GM18951 (cell line): ENCODE data around the gene EGFL7.
"Not testable (repeated sequence)": the region's sequence is repeated elsewhere in the genome, so short reads cannot be mapped to it uniquely, and the experiment has no call there.

Source experiments
- POLR2A ChIP-seq: IDR thresholded peaks from 4 replicates; pipeline ENCODE4 v1.6.1; 2011; ENCODE audit warnings: mild to moderate bottlenecking; ENCODE audit not compliant: insufficient read length, insufficient read depth; ENCODE audit errors: extremely low read depth
- in situ Hi-C: fragments of 300-500 bp; cut with MboI; formaldehyde crosslinking; loops from one replicate; pipeline ENCODE4 v1.12.0; 2022; ENCODE audit warnings: low sequenced_read_pairs, mixed read lengths, inconsistent platforms; ENCODE audit not compliant: unreplicated experiment

Gene EGFL7

DNA sequence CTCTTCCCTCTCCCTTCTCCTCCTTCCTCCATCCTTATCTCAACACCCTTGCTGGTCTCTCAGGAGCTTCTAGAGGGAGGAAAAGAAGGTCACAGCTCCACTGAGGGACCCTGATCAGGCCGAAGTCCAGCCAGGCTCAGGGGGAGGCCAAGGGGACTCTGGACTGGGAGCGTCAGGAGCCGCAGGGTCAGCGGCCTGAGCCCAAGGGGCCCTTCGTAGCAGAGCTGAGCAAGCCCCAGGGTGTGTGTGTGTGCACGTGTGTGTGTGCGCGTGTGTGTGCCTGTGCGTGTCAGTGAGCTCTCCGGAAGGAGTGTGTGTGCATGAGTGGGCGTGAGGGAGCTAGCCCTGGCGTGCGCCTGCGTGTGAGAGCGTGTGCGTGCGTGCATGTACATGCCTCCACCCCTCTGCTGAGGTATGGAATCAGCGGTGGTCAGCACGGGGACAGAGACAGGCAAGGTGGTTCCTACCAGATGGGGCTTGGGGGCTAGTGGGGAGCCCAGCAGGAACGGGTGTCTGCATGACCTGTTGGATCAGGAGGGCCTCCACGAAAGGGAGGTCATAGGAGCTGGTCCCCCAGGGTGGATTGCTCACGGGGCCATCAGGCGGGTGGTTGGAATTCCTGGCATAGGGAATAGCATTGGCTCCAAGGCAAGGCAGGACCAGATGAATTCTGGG, 34.6 kb downstream of the EGFL7 start:
- in situ Hi-C loops, result no loop called here
- no peak for TF ChIP-seq POLR2A

DNA sequence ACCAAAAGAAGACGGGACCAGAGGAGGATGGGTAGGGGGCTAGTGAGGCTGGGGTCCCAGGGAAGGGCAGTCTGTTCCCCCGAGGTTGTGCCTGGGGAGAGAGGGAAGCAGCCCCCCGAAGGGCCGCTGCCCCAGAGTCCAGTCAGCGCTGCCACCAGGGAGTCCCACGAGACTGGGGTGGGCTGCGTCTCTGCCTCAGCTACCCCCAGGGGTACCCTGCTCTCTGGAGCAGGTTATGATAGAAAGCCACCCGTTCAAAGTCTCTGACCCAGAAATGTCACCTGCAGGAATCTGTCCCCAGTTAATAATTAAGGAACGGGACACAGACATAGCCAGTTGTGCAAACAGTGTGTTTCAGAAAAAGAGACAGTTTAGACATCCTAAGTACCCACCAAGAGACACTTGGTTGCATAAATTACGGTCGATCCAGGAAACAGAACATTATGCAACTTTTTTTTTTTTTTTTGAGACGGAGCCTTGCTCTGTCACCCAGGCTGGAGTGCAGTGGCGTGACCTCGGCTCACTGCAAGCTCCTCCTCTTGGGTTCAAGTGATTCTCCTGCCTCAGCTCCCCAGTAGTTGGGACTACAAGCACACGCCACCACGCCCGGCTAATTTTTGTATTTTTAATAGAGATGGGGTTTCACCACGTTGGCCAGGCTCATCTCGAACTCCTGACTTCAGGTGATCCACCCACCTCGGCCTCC, 35.3 kb downstream of the EGFL7 start:
- TF ChIP-seq POLR2A, result no peak
- in situ Hi-C loops, result no loop called here

DNA sequence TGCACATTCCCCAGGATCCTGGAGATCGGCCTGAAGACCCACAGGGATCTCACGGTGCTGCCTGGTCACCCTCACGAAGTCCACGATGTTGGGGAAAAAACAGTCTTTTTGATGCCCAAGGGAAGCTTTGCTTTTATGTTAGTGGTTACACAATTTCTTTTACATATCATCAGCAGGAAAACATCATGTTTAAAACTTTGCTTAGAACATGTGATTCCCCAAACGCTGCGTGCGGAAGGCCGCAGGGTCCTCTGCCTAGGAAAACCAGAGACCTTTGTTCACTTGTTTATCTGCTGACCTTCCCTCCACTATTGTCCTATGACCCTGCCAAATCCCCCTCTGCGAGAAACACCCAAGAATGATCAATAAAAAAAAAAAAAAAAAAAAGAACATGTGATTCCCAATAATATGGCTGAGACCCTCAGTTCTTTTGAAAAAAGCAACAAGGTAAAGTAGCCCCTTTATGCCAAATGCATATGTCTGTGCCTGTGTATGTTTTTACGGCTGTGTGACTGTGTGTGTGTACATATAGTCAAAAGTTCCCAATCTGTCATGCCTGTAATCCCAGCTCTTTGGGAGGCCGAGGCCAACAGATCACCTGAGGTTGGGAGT, 36.0 kb downstream of the EGFL7 start:
- in situ Hi-C loops, result no loop called here
- no peak for TF ChIP-seq POLR2A

DNA sequence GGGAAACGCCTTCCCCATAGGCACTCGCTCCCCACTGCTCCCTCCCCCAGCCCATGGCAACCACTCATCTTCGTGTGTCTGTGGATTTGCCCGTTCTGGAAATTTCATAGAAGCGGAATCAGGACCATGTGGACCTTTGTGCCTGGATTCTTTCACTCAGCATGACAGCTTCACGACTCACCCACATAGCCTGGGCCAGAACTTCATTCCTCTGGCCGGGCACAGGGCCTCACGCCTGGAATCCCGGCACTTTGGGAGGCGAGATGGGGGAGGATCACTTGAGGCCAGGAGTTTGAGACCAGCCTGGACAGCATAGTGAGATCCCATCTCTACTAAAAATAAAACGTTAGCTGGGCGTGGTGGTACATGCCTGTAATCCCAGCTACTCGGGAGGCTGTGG, 37.6 kb downstream of the EGFL7 start:
- in situ Hi-C loops, result no loop called here
- no peak for TF ChIP-seq POLR2A

DNA sequence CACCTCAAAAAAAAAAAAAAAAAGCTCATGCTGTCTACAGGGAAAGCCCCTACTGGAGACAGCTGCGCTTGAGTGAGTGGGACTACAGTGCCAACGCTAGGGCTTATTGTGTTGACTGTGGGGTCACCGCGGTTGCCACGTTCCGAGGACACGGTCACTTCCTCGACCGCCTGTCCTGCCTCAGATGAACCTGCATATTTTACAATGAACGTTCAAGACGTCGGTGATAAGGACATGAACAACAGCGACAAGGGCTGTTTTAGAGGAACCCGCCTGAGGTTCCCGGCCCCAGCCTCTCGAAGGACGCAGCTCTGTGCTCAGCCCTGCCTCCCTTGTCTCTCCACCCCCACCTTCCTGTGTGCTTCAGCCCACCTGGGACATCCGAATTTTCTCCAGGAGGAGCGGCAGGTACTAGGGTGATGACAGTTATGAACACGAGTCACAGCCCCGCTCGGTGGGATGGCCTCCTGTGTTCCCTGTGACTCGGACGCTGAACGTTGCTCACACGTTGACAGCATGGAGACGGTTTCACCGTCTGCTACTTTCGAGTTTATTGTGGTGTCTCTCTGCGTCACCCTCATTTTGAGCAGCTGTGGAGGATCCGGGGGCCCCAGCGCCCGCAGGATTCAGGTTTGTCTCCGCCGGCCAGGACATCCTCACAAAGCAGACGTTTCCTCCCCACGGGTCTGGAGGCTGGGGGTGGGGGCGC, 38.4 kb downstream of the EGFL7 start:
- in situ Hi-C loops, result no loop called here
- no peak for TF ChIP-seq POLR2A

DNA sequence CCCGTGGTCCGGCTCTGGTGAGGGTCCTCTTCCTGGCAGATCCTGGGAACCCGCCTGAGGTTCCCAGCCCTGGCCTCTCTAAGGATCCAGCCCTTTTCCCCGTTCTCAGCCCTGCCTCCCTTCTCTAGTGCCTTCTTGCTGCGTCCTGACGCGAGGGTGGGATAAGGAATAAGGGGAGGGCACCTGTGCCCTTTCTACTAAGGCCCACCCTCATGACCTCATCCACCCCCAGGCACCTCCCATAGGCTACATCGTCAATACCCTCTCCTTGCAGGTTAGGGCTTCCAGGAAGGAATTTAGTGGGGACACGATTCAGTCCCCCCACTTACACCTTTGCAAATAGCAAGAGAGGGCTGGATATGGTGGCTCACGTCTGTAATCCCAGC, 38.9 kb downstream of the EGFL7 start:
- TF ChIP-seq POLR2A, result no peak
- in situ Hi-C loops, result no loop called here

DNA sequence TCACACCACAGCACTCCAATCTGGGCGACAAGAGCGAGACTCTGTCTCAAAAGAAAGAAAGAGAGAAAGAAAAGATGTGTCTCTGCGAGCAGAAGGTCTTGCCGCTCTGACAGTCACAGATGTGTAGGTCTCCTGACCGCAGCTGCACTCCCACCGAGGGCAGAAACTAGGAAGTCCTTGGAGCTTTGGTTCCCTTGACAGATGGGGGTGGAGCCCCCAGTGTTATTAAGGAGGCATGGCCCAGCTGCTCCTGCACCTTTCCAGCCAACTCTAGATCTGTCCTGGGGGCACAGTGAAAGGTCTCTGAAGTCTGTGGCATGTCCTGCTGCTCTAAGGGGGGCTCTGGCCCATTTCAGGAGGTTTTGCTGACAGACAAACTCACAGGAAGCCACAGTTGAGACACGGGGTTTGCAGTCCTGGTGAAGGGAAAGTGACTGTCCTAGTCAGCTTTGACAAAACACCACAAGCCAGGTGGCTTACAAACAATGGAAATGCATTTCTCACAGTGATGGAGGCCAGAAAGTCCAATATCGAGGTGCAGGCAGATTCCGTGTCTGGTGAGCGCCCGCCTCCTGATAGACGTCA, 40.7 kb downstream of the EGFL7 start:
- TF ChIP-seq POLR2A, result no peak
- in situ Hi-C loops, result no loop called here

DNA sequence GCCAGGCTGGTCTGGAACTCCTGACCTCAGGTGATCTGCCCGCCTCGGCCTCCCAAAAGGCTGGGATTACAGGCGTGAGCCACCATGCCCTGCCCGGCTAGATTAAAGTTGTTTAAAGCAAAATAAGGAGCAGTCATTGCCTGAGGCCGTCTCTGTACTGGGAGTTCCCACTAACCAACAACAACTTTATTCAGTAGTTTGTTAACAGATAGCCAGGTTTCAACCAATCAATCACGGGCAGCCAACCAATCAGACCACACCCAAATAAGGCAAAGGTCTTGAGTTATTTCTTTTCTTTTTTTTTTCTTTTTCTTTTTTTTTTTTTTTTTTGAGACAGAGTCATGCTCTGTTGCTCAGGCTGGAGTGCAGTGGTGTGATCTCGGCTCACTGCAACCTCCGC, 42.0 kb downstream of the EGFL7 start:
- in situ Hi-C loops, result not testable (repeated sequence)

DNA sequence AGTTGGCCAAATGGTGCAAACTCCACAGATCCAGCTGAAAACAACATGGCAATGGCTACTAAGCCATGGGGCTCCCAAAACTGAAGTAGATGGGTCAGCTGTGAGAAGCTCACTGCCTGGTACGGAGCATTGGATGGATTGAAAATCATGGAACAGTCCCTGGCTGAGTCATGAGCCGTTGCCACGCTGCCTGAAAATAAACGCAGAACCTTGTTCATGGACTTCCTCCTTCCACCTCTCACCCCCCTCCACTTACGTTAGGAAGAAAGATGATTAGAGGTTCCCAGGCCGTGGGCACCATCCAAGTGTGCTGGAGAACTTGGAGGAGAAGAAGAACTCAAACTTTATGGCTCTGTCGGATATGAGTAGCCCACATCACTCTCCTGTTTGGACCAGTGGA, 42.8 kb downstream of the EGFL7 start:
- in situ Hi-C loops, result no loop called here
- no peak for TF ChIP-seq POLR2A

DNA sequence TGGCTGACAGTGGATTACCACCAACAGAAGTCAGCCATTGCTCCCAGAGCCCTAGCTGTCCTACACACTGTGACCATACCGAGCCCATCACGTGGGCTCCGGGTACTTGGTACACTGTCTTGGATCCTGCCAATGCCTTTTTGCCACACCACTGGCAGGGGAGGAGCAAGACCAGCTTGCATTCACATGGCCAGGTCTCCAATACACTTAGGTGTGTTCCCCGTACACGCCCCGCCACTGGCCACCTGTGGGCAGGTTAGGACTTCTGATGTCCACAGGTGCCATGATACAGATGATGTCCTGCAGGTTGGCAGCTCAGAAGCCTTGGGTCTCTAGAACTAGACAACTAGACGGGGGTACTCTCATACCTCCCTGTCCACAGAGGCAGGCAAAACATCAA, 44.3 kb downstream of the EGFL7 start:
- in situ Hi-C loops, result no loop called here
- TF ChIP-seq POLR2A, result no peak

DNA sequence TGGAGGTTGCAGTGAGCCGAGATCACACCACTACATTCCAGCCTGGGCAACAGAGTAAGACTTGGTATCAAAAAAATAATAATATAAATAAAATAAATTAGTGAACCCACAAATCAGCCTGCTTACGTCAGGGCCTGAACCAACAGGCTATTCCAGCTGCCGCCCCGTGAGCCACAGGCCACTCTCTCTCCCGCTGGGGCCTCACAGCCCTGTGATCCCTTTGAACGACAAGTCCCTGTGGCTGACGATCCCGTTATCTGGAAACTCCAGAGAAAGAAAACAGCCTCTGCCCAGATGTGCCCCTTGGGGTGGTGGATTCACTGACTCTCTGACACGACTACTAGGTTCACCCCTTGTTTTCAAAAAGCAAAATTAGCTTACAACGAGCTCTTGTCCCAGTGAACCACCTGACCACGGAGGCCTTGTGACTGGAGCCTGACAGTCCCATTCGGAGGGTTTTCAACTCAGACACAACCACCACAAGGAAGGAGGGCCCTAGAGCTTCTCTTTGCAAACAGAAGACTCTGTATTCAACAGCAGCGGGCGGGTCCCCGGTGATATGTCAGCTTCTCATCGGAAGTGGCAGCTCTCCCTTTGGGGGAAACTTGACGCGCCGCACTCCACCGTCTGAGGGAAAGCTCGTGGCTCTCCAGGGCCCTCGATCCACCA, 45.3 kb downstream of the EGFL7 start:
- in situ Hi-C loops, result no loop called here
- TF ChIP-seq POLR2A, result no peak

DNA sequence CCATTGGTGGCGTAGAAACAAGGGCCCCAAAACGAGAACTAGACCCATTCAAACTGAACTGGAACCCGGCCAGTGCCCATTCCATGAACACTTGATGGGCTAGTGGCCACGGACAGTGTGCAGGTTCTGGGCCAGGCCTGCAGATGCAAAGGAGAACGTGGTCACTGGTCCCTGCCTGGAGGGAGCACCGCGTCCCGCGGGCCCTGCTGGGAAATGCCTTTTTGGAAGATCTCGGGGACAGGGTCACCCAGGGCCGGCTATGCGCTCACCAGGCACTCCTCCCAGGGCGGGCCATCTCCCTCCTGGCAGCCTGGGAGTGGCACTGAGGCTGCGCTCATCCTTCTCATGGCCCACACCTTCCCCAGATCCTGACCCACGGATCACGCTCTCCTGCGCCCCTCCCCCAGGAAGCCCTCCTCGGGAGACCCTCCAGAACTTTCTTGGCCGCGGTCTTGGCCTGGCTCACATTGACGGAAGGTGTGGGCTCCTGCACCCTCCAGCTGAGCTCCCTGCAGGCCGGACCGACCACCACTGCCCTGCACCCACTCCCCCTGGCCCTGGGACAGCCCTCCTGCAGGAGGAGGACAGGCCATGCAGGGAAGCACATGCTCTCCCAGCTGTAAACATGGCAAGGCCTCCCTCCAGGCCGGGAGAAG, 46.9 kb downstream of the EGFL7 start:
- in situ Hi-C loops, result no loop called here
- TF ChIP-seq POLR2A, result no peak

DNA sequence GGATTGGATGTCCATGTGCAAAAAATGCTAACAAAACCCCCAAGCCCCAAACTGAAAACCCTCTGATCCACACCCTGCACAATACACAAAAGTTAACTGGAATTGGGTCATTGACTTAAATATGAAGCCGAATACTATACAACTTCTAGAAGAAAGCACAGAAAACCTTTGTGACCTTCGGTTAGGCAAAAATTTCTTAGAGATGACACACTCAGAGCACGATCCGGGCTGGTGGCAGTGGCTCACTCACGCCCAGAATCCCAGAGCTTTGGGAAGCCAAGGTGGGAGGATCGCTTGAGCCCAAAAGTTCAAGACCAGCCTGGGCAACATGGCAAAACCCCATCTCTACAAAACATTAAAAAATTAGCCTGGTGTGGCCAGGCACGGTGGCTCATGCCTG, 47.8 kb downstream of the EGFL7 start:
- in situ Hi-C loops, result no loop called here

DNA sequence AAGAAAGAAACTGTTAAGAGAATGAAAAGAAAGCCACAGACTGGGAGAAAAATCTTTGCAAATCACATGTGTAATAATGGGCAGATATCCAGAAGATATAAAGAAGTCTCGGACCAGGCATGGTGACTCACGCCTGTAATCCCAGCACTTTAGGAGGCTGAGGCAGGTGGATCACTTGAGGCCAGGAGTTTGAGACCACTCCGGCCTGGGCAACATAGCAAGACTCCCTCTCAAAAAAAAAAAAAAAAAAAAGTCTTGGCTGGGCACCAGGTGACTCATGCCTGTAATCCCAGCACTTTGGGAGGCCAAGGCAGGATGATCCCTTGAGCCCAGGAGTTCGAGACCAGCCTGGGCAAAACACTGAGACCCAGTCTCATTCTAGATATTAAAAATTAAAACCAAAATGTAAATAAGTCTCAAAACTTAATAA, 48.5 kb downstream of the EGFL7 start:
- in situ Hi-C loops, result not testable (repeated sequence)

More for the DNA sequence above, 47.8 kb downstream of the EGFL7 start:
- TF ChIP-seq POLR2A, result no peak
